GM21619 (cell line): Measurements from ENCODE around the gene CEACAM4.
"Not testable (repeated sequence)": the region's sequence is repeated elsewhere in the genome, so short reads cannot be mapped to it uniquely, and the experiment has no call there.

Experiments
- ATAC-seq: cut with Tn5 transposase; IDR thresholded peaks from one replicate; pipeline ENCODE4 v1.9.1; 2021; ENCODE audit not compliant: unreplicated experiment

CEACAM4 gene

GRCh38 chr19:41626877-41627276 is at the start of gene CEACAM4:
CEACAM4 (minus strand) TSS chr19:41627074; CDS start chr19:41626963, 111 bp downstream.
- ATAC-seq: no peak

GRCh38 chr19:41671486-41671885 is 44.6 kb upstream of the CEACAM4 start:
- ATAC-seq: no peak

- ATAC-seq: no peak
Observed at GRCh38 chr19:41670755-41671154, 43.9 kb upstream of the CEACAM4 start.

GRCh38 chr19:41668315-41668714 is 41.4 kb upstream of the CEACAM4 start:
- ATAC-seq: no peak

GRCh38 chr19:41666075-41666474 is 39.2 kb upstream of the CEACAM4 start:
- ATAC-seq: no peak

GRCh38 chr19:41657157-41657556 is 30.3 kb upstream of the CEACAM4 start:
- no peak for ATAC-seq

GRCh38 chr19:41656756-41657155 is 29.9 kb upstream of the CEACAM4 start:
- ATAC-seq: not testable (repeated sequence)

- no peak for ATAC-seq
Observed at GRCh38 chr19:41652250-41652649, 25.4 kb upstream of the CEACAM4 start.

GRCh38 chr19:41649827-41650226 is 23.0 kb upstream of the CEACAM4 start:
- ATAC-seq: no peak

- ATAC-seq: no peak
Observed at GRCh38 chr19:41646589-41647204, 19.8 kb upstream of the CEACAM4 start.

- ATAC-seq: no peak
Observed at GRCh38 chr19:41641879-41642485, 15.1 kb upstream of the CEACAM4 start.

GRCh38 chr19:41638641-41639081 is 11.8 kb upstream of the CEACAM4 start:
- ATAC-seq: no peak

GRCh38 chr19:41637484-41637883 is 10.6 kb upstream of the CEACAM4 start:
- ATAC-seq: no peak

- no peak for ATAC-seq
Observed at GRCh38 chr19:41627966-41628675, 1.2 kb upstream of the CEACAM4 start.

GRCh38 chr19:41626278-41626677 is 596 bp downstream of the CEACAM4 start:
- ATAC-seq: no peak

GRCh38 chr19:41624937-41625336 is 1.9 kb downstream of the CEACAM4 start:
- ATAC-seq: no peak

GRCh38 chr19:41624515-41624914 is 2.4 kb downstream of the CEACAM4 start:
- no peak for ATAC-seq

- ATAC-seq: no peak
Observed at GRCh38 chr19:41623360-41623759, 3.5 kb downstream of the CEACAM4 start.

- no peak for ATAC-seq
Observed at GRCh38 chr19:41621654-41622053, 5.2 kb downstream of the CEACAM4 start.

GRCh38 chr19:41621226-41621625 is 5.6 kb downstream of the CEACAM4 start:
- ATAC-seq: no peak

GRCh38 chr19:41620171-41620570 is 6.7 kb downstream of the CEACAM4 start:
- ATAC-seq: no peak

GRCh38 chr19:41619018-41619556 is 7.8 kb downstream of the CEACAM4 start:
- no peak for ATAC-seq
